GM12878 (cell line): ENCODE results near the gene TLDC2. TPM values are rescaled to one million over a fixed set of nuclear protein-coding genes. Genes with fewer than 3 reads are reported as not detected.

ENCODE experiments used
- ATAC-seq: fragments of 200-7000 bp; cut with Tn5 transposase; 3 replicates; pipeline ENCODE4 v1.9.1; 2020; ENCODE audit warnings: mild to moderate bottlenecking, moderate library complexity
- BruUV-seq: library from RNA; stranded (reverse); fragments of 400-500 nt; replicated peaks from 2 replicates; lab custom pipeline; 2021; lab: Mats Ljungman, UMichigan
- CTCF ChIA-PET: fragments of 300-600 bp; sonication (Branson Sonifier 250); formaldehyde crosslinking; extraction: SDS; loops from one replicate; lab custom pipeline; 2021; ENCODE audit warnings: inconsistent platforms; lab: Yijun Ruan, JAX
- POLR2A ChIA-PET: fragments of 350-600 bp; formaldehyde crosslinking; extraction: SDS; loops from one replicate; lab custom pipeline; 2021; ENCODE audit warnings: inconsistent platforms; lab: Charles Lee
- RAD21 ChIA-PET: fragments of 300-600 bp; sonication (Branson Sonifier 250); formaldehyde crosslinking; loops from one replicate; lab custom pipeline; 2023; ENCODE audit warnings: antibody characterized with exemption; ENCODE audit not compliant: unreplicated experiment; lab: Charles Lee
- SMC1A ChIA-PET: fragments of 300-600 bp; sonication (Branson Sonifier 250); formaldehyde crosslinking; loops from one replicate; lab custom pipeline; 2023; ENCODE audit not compliant: unreplicated experiment, uncharacterized antibody; lab: Charles Lee
- DNase-seq: peaks from one replicate; pipeline ENCODE4 v3.0.0-alpha.2; 2011; ENCODE audit warnings: low read depth, low spot score
- FAIRE-seq: peaks from 3 replicates; lab custom pipeline; 2011; peaks lifted over from hg19 to GRCh38; lab: Jason Lieb, UNC
- H2AFZ ChIP-seq: 2 replicates; pipeline ENCODE4 v1.6.0; 2011; ENCODE audit warnings: low read depth, low read length, control low read depth; ENCODE audit not compliant: control insufficient read depth
- H3K27ac ChIP-seq: 2 replicates; pipeline ENCODE4 v1.5.1; 2011; ENCODE audit warnings: control low read depth; ENCODE audit not compliant: control insufficient read depth, insufficient read depth
- H3K27me3 ChIP-seq, 2 experiments: replicated peaks in 1 of 2; 2 replicates each; pipeline versions ENCODE4 v1.6.0 to v1.6.1; 2011; ENCODE audit warnings: low read length in 1 of 2; ENCODE audit not compliant: control insufficient read depth in 2 of 2, insufficient read depth in 2 of 2
- H3K36me3 ChIP-seq, 2 experiments: 2 replicates each; pipeline ENCODE4 v1.5.1; 2011; ENCODE audit warnings: low read length in 1 of 2; ENCODE audit not compliant: control insufficient read depth in 2 of 2, insufficient read depth in 2 of 2
- H3K4me1 ChIP-seq: 2 replicates; pipeline ENCODE4 v1.6.1; 2011; ENCODE audit warnings: mild to moderate bottlenecking, low read length, moderate library complexity, mixed read lengths; ENCODE audit not compliant: control insufficient read depth, insufficient read depth
- H3K4me2 ChIP-seq: 2 replicates; pipeline ENCODE4 v1.6.0; 2011; ENCODE audit warnings: control low read depth; ENCODE audit not compliant: control insufficient read depth, insufficient read depth
- H3K4me3 ChIP-seq: fragments of 200-600 bp; sonication (generic); 2 replicates; pipeline ENCODE4 v1.5.1; 2016
- H3K79me2 ChIP-seq: 2 replicates; pipeline ENCODE4 v1.6.0; 2011; ENCODE audit warnings: low read length; ENCODE audit not compliant: control insufficient read depth, insufficient read depth
- H3K9ac ChIP-seq: 2 replicates; pipeline ENCODE4 v1.8.0; 2011; ENCODE audit warnings: low read length, control low read depth, mixed read lengths; ENCODE audit not compliant: control insufficient read depth, insufficient read depth
- H3K9me3 ChIP-seq: replicated peaks from 3 replicates; pipeline ENCODE4 v1.5.1; 2011; ENCODE audit warnings: mild to moderate bottlenecking, low read length; ENCODE audit not compliant: control insufficient read depth, insufficient read depth
- H4K20me1 ChIP-seq: 2 replicates; pipeline ENCODE4 v1.6.0; 2011; ENCODE audit not compliant: control insufficient read depth, insufficient read depth
- ATF7 ChIP-seq: fragments of 450-650 bp; IDR thresholded peaks from 2 replicates; pipeline ENCODE4 v1.6.1; 2016; ENCODE audit warnings: low read depth, mild to moderate bottlenecking
- CHD4 ChIP-seq: fragments of 200-600 bp; sonication (generic); IDR thresholded peaks from 2 replicates; pipeline ENCODE4 v1.6.1; 2016; ENCODE audit warnings: mild to moderate bottlenecking
- ETV6 ChIP-seq, 2 experiments: fragments of 450-650 bp in 1 of 2; IDR thresholded peaks in 1 of 2; conservative IDR thresholded peaks in 1 of 2; 2 replicates each; pipeline ENCODE4 v1.6.1; 2014; ENCODE audit warnings: antibody characterized with exemption in 1 of 2, borderline replicate concordance in 1 of 2, low read depth in 1 of 2, mild to moderate bottlenecking in 1 of 2, moderate library complexity in 1 of 2
- IKZF2 ChIP-seq, 2 experiments: fragments of 450-650 bp; IDR thresholded peaks; 2 replicates each; pipeline ENCODE4 v1.6.1; 2017; ENCODE audit warnings: mild to moderate bottlenecking in 2 of 2, moderate library complexity in 2 of 2
- POLR2A ChIP-seq: IDR thresholded peaks from 2 replicates; pipeline ENCODE4 v1.6.1; 2011; ENCODE audit warnings: low read depth, mild to moderate bottlenecking, low read length
- SP1 ChIP-seq: IDR thresholded peaks from one replicate; pipeline ENCODE4 v1.6.1; 2011; ENCODE audit warnings: low read depth, low read length
- SPI1 ChIP-seq: IDR thresholded peaks from 2 replicates; pipeline ENCODE4 v1.6.1; 2011; ENCODE audit warnings: low read depth, mild to moderate bottlenecking, low read length, moderate library complexity, borderline replicate concordance; ENCODE audit not compliant: insufficient read depth
- TCF3 ChIP-seq: IDR thresholded peaks from 2 replicates; pipeline ENCODE4 v1.6.1; 2012; ENCODE audit warnings: low read depth, mild to moderate bottlenecking, low read length, borderline replicate concordance; ENCODE audit not compliant: insufficient read depth
- ZNF622 ChIP-seq: fragments of 450-650 bp; IDR thresholded peaks from 2 replicates; pipeline ENCODE4 v1.6.1; 2017; ENCODE audit warnings: mild to moderate bottlenecking, inconsistent platforms
- WGBS: methylation state at CpG from one replicate; pipeline ENCODE4 v1.1.6; 2016; ENCODE audit warnings: low lambda C conversion rate; ENCODE audit not compliant: insufficient replicate concordance, insufficient coverage; ENCODE audit errors: missing lambda C conversion rate; 5-methylcytosine and 5-hydroxymethylcytosine counted together
- in situ Hi-C: fragments of 300-500 bp; cut with MboI; formaldehyde crosslinking; loops from 9 replicates; pipeline ENCODE4 v1.14.3; 2018; ENCODE audit warnings: mixed read lengths
- intact Hi-C: fragments of 100-400 bp; cut with micrococcal nuclease; formaldehyde crosslinking; loops from one replicate; pipeline ENCODE4 v1.14.2; 2022; ENCODE audit not compliant: unreplicated experiment
- polyA plus RNA-seq, 11 experiments: library from polyadenylated mRNA; depleted of rRNA in 4 of 11; unstranded in 6 of 11; stranded (reverse) in 5 of 11; fragments of >200 nt; fragmentation: Nextera tagmentation in 4 of 11; fragmentation: Illumina TruSeq in 1 of 11; extraction: Ambion mirVana in 4 of 11; extraction: Trizol in 1 of 11; gene quantifications; 1 replicate in 1 of 11; 2 replicates in 10 of 11; pipeline versions ENCODE4 v1.2.1 to v1.2.3, GENCODE V29; 2011 to 2016; ENCODE audit warnings: inconsistent platforms in 2 of 11, missing spikeins in 2 of 11, low read depth in 1 of 11
- total RNA-seq, 4 experiments: library from RNA; depleted of rRNA in 3 of 4; stranded (reverse); fragments of >200 nt in 3 of 4; fragmentation: Illumina TruSeq in 1 of 4; extraction: Trizol in 1 of 4; gene quantifications; 2 replicates each; pipeline versions ENCODE4 v1.2.1 to v1.2.3, GENCODE V29; 2013 to 2021
- TF ChIP-seq, protein P1 (sequence below): fragments of 450-650 bp; IDR thresholded peaks from 2 replicates; pipeline ENCODE4 v1.6.1; 2017; ENCODE audit warnings: mild to moderate bottlenecking, low read depth, inconsistent platforms; ENCODE audit not compliant: poor library complexity, severe bottlenecking
- TF ChIP-seq, protein P2 (sequence below): fragments of 450-650 bp; IDR thresholded peaks from 2 replicates; pipeline ENCODE4 v1.6.1; 2018; ENCODE audit warnings: borderline replicate concordance, mild to moderate bottlenecking; ENCODE audit not compliant: partially characterized antibody
- TF ChIP-seq, protein P3 (sequence below): fragments of 450-650 bp; IDR thresholded peaks from 2 replicates; pipeline ENCODE4 v1.6.1; 2017; ENCODE audit warnings: mild to moderate bottlenecking, moderate library complexity

The TLDC2 gene
- total and polyA plus RNA-seq, 10 of the 15 experiments (the other 5 are each of a cell fraction or from before 2014, with no cell fraction given), result 0.05 to 0.41 (median 0.21) TPM

DNA sequence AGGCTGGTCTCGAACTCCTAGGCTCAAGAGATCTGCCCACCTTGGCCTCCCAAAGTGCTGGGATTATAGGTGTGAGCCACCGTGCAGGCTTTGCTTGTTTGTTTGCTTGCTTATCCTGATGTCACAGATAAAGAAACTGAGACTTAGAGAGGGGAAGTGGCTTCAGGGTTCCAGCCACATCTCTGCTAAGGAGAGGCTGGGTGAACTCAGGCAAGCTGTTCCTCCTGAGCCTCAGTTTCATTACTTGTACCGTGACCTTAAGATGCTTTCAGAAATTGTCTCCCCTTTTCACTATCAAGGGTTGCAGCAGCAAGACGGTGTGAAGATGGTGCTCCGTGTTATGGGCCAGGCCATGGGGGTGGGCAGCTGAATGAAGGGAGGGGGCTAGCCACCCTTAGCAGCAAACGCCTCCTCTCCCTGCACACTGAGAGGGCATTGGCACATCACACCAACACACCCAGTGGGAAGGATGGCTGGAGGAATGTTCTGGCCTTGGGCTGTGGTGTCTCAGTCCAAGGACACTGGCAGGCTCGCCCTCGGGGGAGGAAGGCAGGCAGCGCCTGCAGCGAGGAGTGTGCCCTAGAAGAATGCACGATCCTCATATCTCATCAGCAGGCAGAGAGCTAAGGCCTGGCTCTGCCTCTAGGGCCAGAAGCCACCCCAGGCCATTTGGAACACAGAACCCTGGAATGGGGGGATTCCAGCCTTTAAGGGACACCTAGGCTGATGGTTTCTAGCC lies 48.2 kb upstream of the TLDC2 start:
- ATAC-seq, result peak; percentile 98
- ChIA-PET POLR2A (interaction anchor here (1.2 kb wide), 1 partner anchor 8 kb away, joined by 4 read pairs; no protein-coding TSS in a partner anchor), CTCF (interaction anchor here (0.5 to 1.8 kb wide), 4 partner anchors 9 to 239 kb away, joined by 3 to 12 read pairs (median 4); no protein-coding TSS in a partner anchor), RAD21 (interaction anchor here (1.1 kb wide), 1 partner anchor 19 kb away, joined by 4 read pairs; no protein-coding TSS in a partner anchor), SMC1A (no interaction called here)
- H3K9me3 ChIP-seq, result no peaks in the 10 kb centered on the region
- peak; percentile 74 for DNase-seq
- H3K27me3 ChIP-seq, result no peaks in the 10 kb centered on the region
- H3K4me2 ChIP-seq, result peak overlapping the region; percentile 73
- peak overlapping the region; percentile 75 for H3K27ac ChIP-seq
- peaks cover 3 to 8% of the 10 kb centered on the region in 2 experiments; a peak in 3 of 4 replicates for H3K36me3 ChIP-seq
- H3K9ac ChIP-seq, result peak overlapping the region; percentile 46; the same call in 1 of the 2 replicates
- in situ Hi-C loops, result no loop called here
- no peaks in the 10 kb centered on the region for H4K20me1 ChIP-seq
- H3K79me2 ChIP-seq, result no peaks in the 10 kb centered on the region
- FAIRE-seq, result peak; percentile 94
- no peak overlapping the region for H3K4me3 ChIP-seq
- intact Hi-C loops, result loop anchor here (5.0 kb wide), 1 partner anchor 35 kb away; a partner anchor contains a TSS
- peak overlapping the region; percentile 15; the same call in 1 of the 2 replicates for H2AFZ ChIP-seq
- BruUV-seq, result no TSS peak
- H3K4me1 ChIP-seq, result peaks cover 13% of the 10 kb centered on the region
- 26% methylated on average over 11 of the region's 11 CpGs for WGBS
- peak; percentile 48 for TF ChIP-seq POLR2A
- TF ChIP-seq, protein P1, sequence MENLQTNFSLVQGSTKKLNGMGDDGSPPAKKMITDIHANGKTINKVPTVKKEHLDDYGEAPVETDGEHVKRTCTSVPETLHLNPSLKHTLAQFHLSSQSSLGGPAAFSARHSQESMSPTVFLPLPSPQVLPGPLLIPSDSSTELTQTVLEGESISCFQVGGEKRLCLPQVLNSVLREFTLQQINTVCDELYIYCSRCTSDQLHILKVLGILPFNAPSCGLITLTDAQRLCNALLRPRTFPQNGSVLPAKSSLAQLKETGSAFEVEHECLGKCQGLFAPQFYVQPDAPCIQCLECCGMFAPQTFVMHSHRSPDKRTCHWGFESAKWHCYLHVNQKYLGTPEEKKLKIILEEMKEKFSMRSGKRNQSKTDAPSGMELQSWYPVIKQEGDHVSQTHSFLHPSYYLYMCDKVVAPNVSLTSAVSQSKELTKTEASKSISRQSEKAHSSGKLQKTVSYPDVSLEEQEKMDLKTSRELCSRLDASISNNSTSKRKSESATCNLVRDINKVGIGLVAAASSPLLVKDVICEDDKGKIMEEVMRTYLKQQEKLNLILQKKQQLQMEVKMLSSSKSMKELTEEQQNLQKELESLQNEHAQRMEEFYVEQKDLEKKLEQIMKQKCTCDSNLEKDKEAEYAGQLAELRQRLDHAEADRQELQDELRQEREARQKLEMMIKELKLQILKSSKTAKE, result peak; percentile 37
- TF ChIP-seq, protein P2, sequence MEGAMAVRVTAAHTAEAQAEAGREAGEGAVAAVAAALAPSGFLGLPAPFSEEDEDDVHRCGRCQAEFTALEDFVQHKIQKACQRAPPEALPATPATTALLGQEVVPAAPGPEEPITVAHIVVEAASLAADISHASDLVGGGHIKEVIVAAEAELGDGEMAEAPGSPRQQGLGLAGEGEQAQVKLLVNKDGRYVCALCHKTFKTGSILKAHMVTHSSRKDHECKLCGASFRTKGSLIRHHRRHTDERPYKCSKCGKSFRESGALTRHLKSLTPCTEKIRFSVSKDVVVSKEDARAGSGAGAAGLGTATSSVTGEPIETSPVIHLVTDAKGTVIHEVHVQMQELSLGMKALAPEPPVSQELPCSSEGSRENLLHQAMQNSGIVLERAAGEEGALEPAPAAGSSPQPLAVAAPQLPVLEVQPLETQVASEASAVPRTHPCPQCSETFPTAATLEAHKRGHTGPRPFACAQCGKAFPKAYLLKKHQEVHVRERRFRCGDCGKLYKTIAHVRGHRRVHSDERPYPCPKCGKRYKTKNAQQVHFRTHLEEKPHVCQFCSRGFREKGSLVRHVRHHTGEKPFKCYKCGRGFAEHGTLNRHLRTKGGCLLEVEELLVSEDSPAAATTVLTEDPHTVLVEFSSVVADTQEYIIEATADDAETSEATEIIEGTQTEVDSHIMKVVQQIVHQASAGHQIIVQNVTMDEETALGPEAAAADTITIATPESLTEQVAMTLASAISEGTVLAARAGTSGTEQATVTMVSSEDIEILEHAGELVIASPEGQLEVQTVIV, result no peak
- TF ChIP-seq ZNF622, result no peak
- TF ChIP-seq SP1, result peak; percentile 42
- peak in 1 of 2 experiments; percentile 31; a peak in 1 of 4 replicates for TF ChIP-seq ETV6 (conservative IDR thresholded peaks at IDR 0.05 in 1 of 2, IDR thresholded peaks at IDR 0.05 in 1 of 2; ENCODE audit: borderline replicate concordance in 1 of 2, low read depth in 1 of 2)
- 0 out of 2 replicates have a peak, but pooled peaks have one; percentile 86 for TF ChIP-seq CHD4
- peak; percentile 15 to 38; a peak in 2 of 4 replicates for TF ChIP-seq IKZF2 (IDR thresholded peaks at IDR 0.05)
- TF ChIP-seq SPI1, result peak; percentile 92
- 0 out of 2 replicates have a peak, but pooled peaks have one; percentile 41 for TF ChIP-seq TCF3
- TF ChIP-seq, protein P3, sequence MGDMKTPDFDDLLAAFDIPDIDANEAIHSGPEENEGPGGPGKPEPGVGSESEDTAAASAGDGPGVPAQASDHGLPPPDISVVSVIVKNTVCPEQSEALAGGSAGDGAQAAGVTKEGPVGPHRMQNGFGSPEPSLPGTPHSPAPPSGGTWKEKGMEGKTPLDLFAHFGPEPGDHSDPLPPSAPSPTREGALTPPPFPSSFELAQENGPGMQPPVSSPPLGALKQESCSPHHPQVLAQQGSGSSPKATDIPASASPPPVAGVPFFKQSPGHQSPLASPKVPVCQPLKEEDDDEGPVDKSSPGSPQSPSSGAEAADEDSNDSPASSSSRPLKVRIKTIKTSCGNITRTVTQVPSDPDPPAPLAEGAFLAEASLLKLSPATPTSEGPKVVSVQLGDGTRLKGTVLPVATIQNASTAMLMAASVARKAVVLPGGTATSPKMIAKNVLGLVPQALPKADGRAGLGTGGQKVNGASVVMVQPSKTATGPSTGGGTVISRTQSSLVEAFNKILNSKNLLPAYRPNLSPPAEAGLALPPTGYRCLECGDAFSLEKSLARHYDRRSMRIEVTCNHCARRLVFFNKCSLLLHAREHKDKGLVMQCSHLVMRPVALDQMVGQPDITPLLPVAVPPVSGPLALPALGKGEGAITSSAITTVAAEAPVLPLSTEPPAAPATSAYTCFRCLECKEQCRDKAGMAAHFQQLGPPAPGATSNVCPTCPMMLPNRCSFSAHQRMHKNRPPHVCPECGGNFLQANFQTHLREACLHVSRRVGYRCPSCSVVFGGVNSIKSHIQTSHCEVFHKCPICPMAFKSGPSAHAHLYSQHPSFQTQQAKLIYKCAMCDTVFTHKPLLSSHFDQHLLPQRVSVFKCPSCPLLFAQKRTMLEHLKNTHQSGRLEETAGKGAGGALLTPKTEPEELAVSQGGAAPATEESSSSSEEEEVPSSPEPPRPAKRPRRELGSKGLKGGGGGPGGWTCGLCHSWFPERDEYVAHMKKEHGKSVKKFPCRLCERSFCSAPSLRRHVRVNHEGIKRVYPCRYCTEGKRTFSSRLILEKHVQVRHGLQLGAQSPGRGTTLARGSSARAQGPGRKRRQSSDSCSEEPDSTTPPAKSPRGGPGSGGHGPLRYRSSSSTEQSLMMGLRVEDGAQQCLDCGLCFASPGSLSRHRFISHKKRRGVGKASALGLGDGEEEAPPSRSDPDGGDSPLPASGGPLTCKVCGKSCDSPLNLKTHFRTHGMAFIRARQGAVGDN, result 0 out of 2 replicates have a peak, but pooled peaks have one; percentile 26
- peak; percentile 36; the same call in 1 of the 2 replicates for TF ChIP-seq ATF7
